ENCODE results near the gene ITPR1. TPM values are rescaled to one million over a fixed set of nuclear protein-coding genes. Genes with fewer than 3 reads are reported as not detected.

The ITPR1 gene
- total and polyA plus RNA-seq, 2 experiments from 2014 or later: 6.8 to 21.0 TPM

DNA sequence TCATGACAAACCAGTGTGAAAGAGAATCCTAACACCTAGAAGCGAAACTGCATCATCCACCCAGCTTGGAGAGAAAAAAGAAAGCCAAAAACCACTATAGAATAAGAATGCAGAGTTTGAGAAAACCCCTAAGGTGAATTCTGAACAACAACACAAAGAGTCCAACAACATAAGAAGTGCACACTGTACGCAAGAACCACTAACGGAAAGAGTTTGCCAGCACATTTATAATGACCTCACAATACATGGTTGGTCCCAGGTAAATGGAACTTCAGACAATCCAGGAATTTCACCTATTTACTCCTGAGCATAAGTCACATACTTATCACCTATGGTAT lies 357.7 kb downstream of the ITPR1 start:
- H3K4me1 Mint-ChIP-seq: peaks cover 5% of the 10 kb centered on the region; the same call in 2 of the 3 replicates
- TF ChIP-seq ZNF114 (CRISPR knock-in tag; IDR thresholded peaks at IDR 0.05): no peak
- TF ChIP-seq CREB1 (CRISPR knock-in tag; IDR thresholded peaks at IDR 0.05; ENCODE audit: low read depth): no peak
- no peak for TF ChIP-seq POLR2AphosphoS5 (IDR thresholded peaks at IDR 0.05; ENCODE audit: low read depth)
- TF ChIP-seq JUNB (IDR thresholded peaks at IDR 0.05; ENCODE audit: unreplicated experiment): no peak
- TF ChIP-seq EZH2 (IDR thresholded peaks at IDR 0.05; ENCODE audit: low read depth, unreplicated experiment): no peak
- no peak for TF ChIP-seq EZH2phosphoT487 (IDR thresholded peaks at IDR 0.05; ENCODE audit: unreplicated experiment)
- TF ChIP-seq, protein P1, sequence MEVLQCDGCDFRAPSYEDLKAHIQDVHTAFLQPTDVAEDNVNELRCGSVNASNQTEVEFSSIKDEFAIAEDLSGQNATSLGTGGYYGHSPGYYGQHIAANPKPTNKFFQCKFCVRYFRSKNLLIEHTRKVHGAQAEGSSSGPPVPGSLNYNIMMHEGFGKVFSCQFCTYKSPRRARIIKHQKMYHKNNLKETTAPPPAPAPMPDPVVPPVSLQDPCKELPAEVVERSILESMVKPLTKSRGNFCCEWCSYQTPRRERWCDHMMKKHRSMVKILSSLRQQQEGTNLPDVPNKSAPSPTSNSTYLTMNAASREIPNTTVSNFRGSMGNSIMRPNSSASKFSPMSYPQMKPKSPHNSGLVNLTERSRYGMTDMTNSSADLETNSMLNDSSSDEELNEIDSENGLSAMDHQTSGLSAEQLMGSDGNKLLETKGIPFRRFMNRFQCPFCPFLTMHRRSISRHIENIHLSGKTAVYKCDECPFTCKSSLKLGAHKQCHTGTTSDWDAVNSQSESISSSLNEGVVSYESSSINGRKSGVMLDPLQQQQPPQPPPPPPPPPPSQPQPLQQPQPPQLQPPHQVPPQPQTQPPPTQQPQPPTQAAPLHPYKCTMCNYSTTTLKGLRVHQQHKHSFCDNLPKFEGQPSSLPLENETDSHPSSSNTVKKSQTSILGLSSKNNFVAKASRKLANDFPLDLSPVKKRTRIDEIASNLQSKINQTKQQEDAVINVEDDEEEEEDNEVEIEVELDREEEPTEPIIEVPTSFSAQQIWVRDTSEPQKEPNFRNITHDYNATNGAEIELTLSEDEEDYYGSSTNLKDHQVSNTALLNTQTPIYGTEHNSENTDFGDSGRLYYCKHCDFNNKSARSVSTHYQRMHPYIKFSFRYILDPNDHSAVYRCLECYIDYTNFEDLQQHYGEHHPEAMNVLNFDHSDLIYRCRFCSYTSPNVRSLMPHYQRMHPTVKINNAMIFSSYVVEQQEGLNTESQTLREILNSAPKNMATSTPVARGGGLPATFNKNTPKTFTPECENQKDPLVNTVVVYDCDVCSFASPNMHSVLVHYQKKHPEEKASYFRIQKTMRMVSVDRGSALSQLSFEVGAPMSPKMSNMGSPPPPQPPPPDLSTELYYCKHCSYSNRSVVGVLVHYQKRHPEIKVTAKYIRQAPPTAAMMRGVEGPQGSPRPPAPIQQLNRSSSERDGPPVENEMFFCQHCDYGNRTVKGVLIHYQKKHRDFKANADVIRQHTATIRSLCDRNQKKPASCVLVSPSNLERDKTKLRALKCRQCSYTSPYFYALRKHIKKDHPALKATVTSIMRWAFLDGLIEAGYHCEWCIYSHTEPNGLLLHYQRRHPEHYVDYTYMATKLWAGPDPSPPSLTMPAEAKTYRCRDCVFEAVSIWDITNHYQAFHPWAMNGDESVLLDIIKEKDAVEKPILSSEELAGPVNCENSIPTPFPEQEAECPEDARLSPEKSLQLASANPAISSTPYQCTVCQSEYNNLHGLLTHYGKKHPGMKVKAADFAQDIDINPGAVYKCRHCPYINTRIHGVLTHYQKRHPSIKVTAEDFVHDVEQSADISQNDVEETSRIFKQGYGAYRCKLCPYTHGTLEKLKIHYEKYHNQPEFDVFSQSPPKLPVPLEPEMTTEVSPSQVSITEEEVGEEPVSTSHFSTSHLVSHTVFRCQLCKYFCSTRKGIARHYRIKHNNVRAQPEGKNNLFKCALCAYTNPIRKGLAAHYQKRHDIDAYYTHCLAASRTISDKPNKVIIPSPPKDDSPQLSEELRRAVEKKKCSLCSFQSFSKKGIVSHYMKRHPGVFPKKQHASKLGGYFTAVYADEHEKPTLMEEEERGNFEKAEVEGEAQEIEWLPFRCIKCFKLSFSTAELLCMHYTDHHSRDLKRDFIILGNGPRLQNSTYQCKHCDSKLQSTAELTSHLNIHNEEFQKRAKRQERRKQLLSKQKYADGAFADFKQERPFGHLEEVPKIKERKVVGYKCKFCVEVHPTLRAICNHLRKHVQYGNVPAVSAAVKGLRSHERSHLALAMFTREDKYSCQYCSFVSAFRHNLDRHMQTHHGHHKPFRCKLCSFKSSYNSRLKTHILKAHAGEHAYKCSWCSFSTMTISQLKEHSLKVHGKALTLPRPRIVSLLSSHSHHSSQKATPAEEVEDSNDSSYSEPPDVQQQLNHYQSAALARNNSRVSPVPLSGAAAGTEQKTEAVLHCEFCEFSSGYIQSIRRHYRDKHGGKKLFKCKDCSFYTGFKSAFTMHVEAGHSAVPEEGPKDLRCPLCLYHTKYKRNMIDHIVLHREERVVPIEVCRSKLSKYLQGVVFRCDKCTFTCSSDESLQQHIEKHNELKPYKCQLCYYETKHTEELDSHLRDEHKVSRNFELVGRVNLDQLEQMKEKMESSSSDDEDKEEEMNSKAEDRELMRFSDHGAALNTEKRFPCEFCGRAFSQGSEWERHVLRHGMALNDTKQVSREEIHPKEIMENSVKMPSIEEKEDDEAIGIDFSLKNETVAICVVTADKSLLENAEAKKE (CRISPR knock-in tag; IDR thresholded peaks at IDR 0.05): no peak
- TF ChIP-seq, protein P2, sequence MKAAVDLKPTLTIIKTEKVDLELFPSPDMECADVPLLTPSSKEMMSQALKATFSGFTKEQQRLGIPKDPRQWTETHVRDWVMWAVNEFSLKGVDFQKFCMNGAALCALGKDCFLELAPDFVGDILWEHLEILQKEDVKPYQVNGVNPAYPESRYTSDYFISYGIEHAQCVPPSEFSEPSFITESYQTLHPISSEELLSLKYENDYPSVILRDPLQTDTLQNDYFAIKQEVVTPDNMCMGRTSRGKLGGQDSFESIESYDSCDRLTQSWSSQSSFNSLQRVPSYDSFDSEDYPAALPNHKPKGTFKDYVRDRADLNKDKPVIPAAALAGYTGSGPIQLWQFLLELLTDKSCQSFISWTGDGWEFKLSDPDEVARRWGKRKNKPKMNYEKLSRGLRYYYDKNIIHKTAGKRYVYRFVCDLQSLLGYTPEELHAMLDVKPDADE (IDR thresholded peaks at IDR 0.05): no peak
- TF ChIP-seq, protein P3, sequence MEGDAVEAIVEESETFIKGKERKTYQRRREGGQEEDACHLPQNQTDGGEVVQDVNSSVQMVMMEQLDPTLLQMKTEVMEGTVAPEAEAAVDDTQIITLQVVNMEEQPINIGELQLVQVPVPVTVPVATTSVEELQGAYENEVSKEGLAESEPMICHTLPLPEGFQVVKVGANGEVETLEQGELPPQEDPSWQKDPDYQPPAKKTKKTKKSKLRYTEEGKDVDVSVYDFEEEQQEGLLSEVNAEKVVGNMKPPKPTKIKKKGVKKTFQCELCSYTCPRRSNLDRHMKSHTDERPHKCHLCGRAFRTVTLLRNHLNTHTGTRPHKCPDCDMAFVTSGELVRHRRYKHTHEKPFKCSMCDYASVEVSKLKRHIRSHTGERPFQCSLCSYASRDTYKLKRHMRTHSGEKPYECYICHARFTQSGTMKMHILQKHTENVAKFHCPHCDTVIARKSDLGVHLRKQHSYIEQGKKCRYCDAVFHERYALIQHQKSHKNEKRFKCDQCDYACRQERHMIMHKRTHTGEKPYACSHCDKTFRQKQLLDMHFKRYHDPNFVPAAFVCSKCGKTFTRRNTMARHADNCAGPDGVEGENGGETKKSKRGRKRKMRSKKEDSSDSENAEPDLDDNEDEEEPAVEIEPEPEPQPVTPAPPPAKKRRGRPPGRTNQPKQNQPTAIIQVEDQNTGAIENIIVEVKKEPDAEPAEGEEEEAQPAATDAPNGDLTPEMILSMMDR (conservative IDR thresholded peaks at IDR 0.05; ENCODE audit: low read depth in 2 of 2): no peak
- TF ChIP-seq ZNF331 (CRISPR knock-in tag; IDR thresholded peaks at IDR 0.05; ENCODE audit: low read depth): no peak
- no peak for TF ChIP-seq NANOG (IDR thresholded peaks at IDR 0.05; ENCODE audit: borderline replicate concordance)
- TF ChIP-seq STAT1 (IDR thresholded peaks at IDR 0.05; ENCODE audit: unreplicated experiment): no peak
- TF ChIP-seq, protein P4, sequence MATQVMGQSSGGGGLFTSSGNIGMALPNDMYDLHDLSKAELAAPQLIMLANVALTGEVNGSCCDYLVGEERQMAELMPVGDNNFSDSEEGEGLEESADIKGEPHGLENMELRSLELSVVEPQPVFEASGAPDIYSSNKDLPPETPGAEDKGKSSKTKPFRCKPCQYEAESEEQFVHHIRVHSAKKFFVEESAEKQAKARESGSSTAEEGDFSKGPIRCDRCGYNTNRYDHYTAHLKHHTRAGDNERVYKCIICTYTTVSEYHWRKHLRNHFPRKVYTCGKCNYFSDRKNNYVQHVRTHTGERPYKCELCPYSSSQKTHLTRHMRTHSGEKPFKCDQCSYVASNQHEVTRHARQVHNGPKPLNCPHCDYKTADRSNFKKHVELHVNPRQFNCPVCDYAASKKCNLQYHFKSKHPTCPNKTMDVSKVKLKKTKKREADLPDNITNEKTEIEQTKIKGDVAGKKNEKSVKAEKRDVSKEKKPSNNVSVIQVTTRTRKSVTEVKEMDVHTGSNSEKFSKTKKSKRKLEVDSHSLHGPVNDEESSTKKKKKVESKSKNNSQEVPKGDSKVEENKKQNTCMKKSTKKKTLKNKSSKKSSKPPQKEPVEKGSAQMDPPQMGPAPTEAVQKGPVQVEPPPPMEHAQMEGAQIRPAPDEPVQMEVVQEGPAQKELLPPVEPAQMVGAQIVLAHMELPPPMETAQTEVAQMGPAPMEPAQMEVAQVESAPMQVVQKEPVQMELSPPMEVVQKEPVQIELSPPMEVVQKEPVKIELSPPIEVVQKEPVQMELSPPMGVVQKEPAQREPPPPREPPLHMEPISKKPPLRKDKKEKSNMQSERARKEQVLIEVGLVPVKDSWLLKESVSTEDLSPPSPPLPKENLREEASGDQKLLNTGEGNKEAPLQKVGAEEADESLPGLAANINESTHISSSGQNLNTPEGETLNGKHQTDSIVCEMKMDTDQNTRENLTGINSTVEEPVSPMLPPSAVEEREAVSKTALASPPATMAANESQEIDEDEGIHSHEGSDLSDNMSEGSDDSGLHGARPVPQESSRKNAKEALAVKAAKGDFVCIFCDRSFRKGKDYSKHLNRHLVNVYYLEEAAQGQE (IDR thresholded peaks at IDR 0.05; ENCODE audit: unreplicated experiment): no peak
- no peaks in the 10 kb centered on the region for H4K20me1 ChIP-seq (replicated peaks; ENCODE audit: insufficient read depth)
- H3K27ac ChIP-seq (ENCODE audit: low read depth): no peak overlapping the region
- no peak overlapping the region for H3K4me2 ChIP-seq
- no peaks in the 10 kb centered on the region for H3K36me3 Mint-ChIP-seq (ENCODE audit: low read depth)
- H3K4me3 Mint-ChIP-seq: no peak overlapping the region
- no peaks in the 10 kb centered on the region for H3K36me3 ChIP-seq (ENCODE audit: insufficient read depth)
- H3K79me2 ChIP-seq (replicated peaks; ENCODE audit: insufficient read depth): no peaks in the 10 kb centered on the region
- H3K9me2 ChIP-seq (ENCODE audit: insufficient read depth): no peaks in the 10 kb centered on the region
- no peak overlapping the region for H3K27ac Mint-ChIP-seq
- no peaks in the 10 kb centered on the region for H3K9me3 Mint-ChIP-seq
- no peak overlapping the region for H2AFZ ChIP-seq
- H3K27me3 ChIP-seq (ENCODE audit: insufficient read depth): no peaks in the 10 kb centered on the region
- no peak overlapping the region for H3K4me3 ChIP-seq
- DNase-seq (ENCODE audit: low spot score) (no peak), ATAC-seq (no peak)
- no peaks in the 10 kb centered on the region for H3F3A ChIP-seq (replicated peaks; ENCODE audit: low read depth)
- H3K4me1 ChIP-seq (ENCODE audit: insufficient read depth): peaks cover 6% of the 10 kb centered on the region; the same call in 1 of the 2 replicates
- H3K27me3 Mint-ChIP-seq (ENCODE audit: insufficient read depth, low read depth, poor library complexity): no peaks in the 10 kb centered on the region

All from GM23338 (cell line).